GM21390 (cell line): ENCODE results near the gene RAB3IL1.
"Not testable (repeated sequence)": the region's sequence is repeated elsewhere in the genome, so short reads cannot be mapped to it uniquely, and the experiment has no call there.

Source experiments
- ATAC-seq: cut with Tn5 transposase; IDR thresholded peaks from one replicate; pipeline ENCODE4 v1.9.1; 2021; ENCODE audit not compliant: unreplicated experiment

Gene RAB3IL1

GRCh38 chr11:61887839-61888494 is 29.4 kb downstream of the RAB3IL1 start:
- no peak for ATAC-seq

- ATAC-seq = no peak
These were observed 30.7 kb downstream of the RAB3IL1 start for GRCh38 chr11:61886643-61887042.

- ATAC-seq = no peak
These were observed 31.4 kb downstream of the RAB3IL1 start for GRCh38 chr11:61885784-61886580.

GRCh38 chr11:61885166-61885778 is 32.1 kb downstream of the RAB3IL1 start:
- ATAC-seq = no peak

- ATAC-seq = no peak
These were observed 33.4 kb downstream of the RAB3IL1 start for GRCh38 chr11:61883947-61884346.

GRCh38 chr11:61883327-61883726 is 34.0 kb downstream of the RAB3IL1 start:
- ATAC-seq = no peak

- no peak for ATAC-seq
These were observed 34.5 kb downstream of the RAB3IL1 start for GRCh38 chr11:61882879-61883278.

GRCh38 chr11:61882267-61882666 is 35.1 kb downstream of the RAB3IL1 start:
- ATAC-seq = not testable (repeated sequence)

- ATAC-seq = no peak
These were observed 36.0 kb downstream of the RAB3IL1 start for GRCh38 chr11:61881397-61881796.

GRCh38 chr11:61880454-61880853 is 36.9 kb downstream of the RAB3IL1 start:
- ATAC-seq = no peak

- no peak for ATAC-seq
These were observed 37.3 kb downstream of the RAB3IL1 start for GRCh38 chr11:61880031-61880430.

- ATAC-seq = no peak
These were observed 38.2 kb downstream of the RAB3IL1 start for GRCh38 chr11:61879152-61879551.

- ATAC-seq = no peak
These were observed 41.7 kb downstream of the RAB3IL1 start for GRCh38 chr11:61875698-61876097.

GRCh38 chr11:61874853-61875252 is 42.5 kb downstream of the RAB3IL1 start:
- ATAC-seq = no peak

- no peak for ATAC-seq
These were observed 43.0 kb downstream of the RAB3IL1 start for GRCh38 chr11:61874377-61874809.

GRCh38 chr11:61873588-61874376 is 43.6 kb downstream of the RAB3IL1 start:
- no peak for ATAC-seq

GRCh38 chr11:61872935-61873565 is 44.3 kb downstream of the RAB3IL1 start:
- no peak for ATAC-seq

- peak; percentile 78 for ATAC-seq
These were observed 46.2 kb downstream of the RAB3IL1 start for GRCh38 chr11:61871158-61871597.

- ATAC-seq = no peak
These were observed 46.8 kb downstream of the RAB3IL1 start for GRCh38 chr11:61870541-61871031.

GRCh38 chr11:61869708-61870451 is 47.5 kb downstream of the RAB3IL1 start:
- ATAC-seq = no peak
